Ascending aorta (tissue), 2 donors: ENCODE results near the gene RCAN3. TPM values are rescaled to one million over a fixed set of nuclear protein-coding genes. Genes with fewer than 3 reads are reported as not detected.
"Not testable (repeated sequence)": the region's sequence is repeated elsewhere in the genome, so short reads cannot be mapped to it uniquely, and the experiment has no call there.

Source experiments
- DNase-seq, 2 donors: peaks; one replicate each; pipeline ENCODE4 v3.0.0-alpha.2; 2019; ENCODE audit warnings: low spot score in 2 of 2
- H3K27ac ChIP-seq, 2 donors: fragments of 200-600 bp; sonication (generic); one replicate each; pipeline ENCODE4 v1.5.1; 2016 to 2017; ENCODE audit warnings: mild to moderate bottlenecking in 1 of 2
- H3K27me3 ChIP-seq: fragments of 200-600 bp; sonication (generic); one replicate; pipeline ENCODE4 v1.5.1; 2017
- H3K36me3 ChIP-seq, 2 donors: fragments of 200-600 bp; sonication (generic); one replicate each; pipeline ENCODE4 v1.5.1; 2016
- H3K4me1 ChIP-seq, 2 donors: fragments of 200-600 bp; sonication (generic); one replicate each; pipeline ENCODE4 v1.5.1; 2016 to 2017; ENCODE audit warnings: mild to moderate bottlenecking in 1 of 2
- H3K4me3 ChIP-seq, 2 donors: fragments of 200-600 bp; sonication (generic); one replicate each; pipeline ENCODE4 v1.5.1; 2016 to 2017; ENCODE audit warnings: mild to moderate bottlenecking in 1 of 2
- H3K9me3 ChIP-seq, 2 donors: fragments of 200-600 bp; sonication (generic); one replicate each; pipeline ENCODE4 v1.5.1; 2016
- intact Hi-C: fragments of 100-400 bp; cut with DNase I; formaldehyde crosslinking; loops from one replicate; pipeline ENCODE4 v1.15.1; 2023
- total RNA-seq: library from RNA; depleted of rRNA; stranded (reverse); fragments of >200 nt; gene quantifications from one replicate; pipeline ENCODE4 v1.1.0, GENCODE V29; 2016
- TF ChIP-seq, protein P1 (sequence below), 3 experiments: fragments of 200-600 bp in 2 of 3; fragments of 450-650 bp in 1 of 3; sonication (generic) in 2 of 3; IDR thresholded peaks; one replicate each; pipeline ENCODE4 v1.5.1; 2016 to 2019; ENCODE audit warnings: antibody characterized with exemption in 3 of 3, mild to moderate bottlenecking in 1 of 3, moderate library complexity in 1 of 3

The RCAN3 gene
- total RNA-seq, 1 donor from 2014 or later, result 2.0 TPM

- Histone ChIP-seq H3K9me3 (no peaks in the 10 kb centered on the region), H3K27me3 (no peaks in the 10 kb centered on the region), H3K4me3 (no peak overlapping the region), H3K27ac (no peak overlapping the region), H3K36me3 (no peaks in the 10 kb centered on the region), H3K4me1 (no peaks in the 10 kb centered on the region)
- intact Hi-C loops, result no loop called here
- TF ChIP-seq, protein P1, sequence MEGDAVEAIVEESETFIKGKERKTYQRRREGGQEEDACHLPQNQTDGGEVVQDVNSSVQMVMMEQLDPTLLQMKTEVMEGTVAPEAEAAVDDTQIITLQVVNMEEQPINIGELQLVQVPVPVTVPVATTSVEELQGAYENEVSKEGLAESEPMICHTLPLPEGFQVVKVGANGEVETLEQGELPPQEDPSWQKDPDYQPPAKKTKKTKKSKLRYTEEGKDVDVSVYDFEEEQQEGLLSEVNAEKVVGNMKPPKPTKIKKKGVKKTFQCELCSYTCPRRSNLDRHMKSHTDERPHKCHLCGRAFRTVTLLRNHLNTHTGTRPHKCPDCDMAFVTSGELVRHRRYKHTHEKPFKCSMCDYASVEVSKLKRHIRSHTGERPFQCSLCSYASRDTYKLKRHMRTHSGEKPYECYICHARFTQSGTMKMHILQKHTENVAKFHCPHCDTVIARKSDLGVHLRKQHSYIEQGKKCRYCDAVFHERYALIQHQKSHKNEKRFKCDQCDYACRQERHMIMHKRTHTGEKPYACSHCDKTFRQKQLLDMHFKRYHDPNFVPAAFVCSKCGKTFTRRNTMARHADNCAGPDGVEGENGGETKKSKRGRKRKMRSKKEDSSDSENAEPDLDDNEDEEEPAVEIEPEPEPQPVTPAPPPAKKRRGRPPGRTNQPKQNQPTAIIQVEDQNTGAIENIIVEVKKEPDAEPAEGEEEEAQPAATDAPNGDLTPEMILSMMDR (IDR thresholded peaks at IDR 0.05), result no peak
- DNase-seq, result no peak
Observed at GRCh38 chr1:24548070-24548469, 45.4 kb downstream of the RCAN3 start.

- H3K4me1 ChIP-seq, intact Hi-C loops, H3K9me3 ChIP-seq, H3K36me3 ChIP-seq, H3K27me3 ChIP-seq, H3K4me3 ChIP-seq, H3K27ac ChIP-seq: not testable (repeated sequence)
- peak in 1 of 2 donors; percentile 7 for DNase-seq
Observed at GRCh38 chr1:24549210-24549609, 46.6 kb downstream of the RCAN3 start.

GRCh38 chr1:24551290-24551959 is 48.8 kb downstream of the RCAN3 start:
- Histone ChIP-seq H3K36me3 (no peaks in the 10 kb centered on the region), H3K4me3 (no peak overlapping the region), H3K4me1 (no peaks in the 10 kb centered on the region), H3K27me3 (peaks cover 10% of the 10 kb centered on the region), H3K9me3 (no peaks in the 10 kb centered on the region), H3K27ac (no peak overlapping the region)
- TF ChIP-seq, protein P1 (IDR thresholded peaks at IDR 0.05), result no peak
- peak in 1 of 2 donors; percentile 13 for DNase-seq
- intact Hi-C loops, result no loop called here

GRCh38 chr1:24551960-24552571 is 49.4 kb downstream of the RCAN3 start:
- H3K4me1 ChIP-seq, result no peaks in the 10 kb centered on the region
- peak in 1 of 2 donors; percentile 28 for DNase-seq

DNA sequence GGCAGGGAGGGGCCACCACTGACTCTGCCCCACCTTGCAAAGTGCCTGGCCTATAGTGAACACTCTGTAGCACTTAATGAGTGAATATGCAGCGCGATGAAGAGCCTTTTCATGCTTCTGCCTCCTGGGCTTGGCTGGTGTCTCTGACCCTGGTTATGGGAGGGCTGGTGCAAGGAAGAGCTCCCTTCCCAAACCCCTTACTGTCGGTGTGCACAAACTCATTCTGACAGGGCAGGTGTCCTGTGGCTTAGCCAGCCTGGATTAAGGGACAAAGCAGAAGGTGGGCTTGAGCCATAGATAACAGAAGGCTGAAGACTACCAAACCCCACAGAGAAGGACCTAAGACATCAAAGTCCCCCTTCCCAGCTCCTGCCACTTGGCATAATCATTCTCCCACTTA is 51.3 kb downstream of the RCAN3 start:
- Histone ChIP-seq H3K27me3 (peaks cover 17% of the 10 kb centered on the region), H3K36me3 (no peaks in the 10 kb centered on the region), H3K4me1 (no peaks in the 10 kb centered on the region), H3K9me3 (no peaks in the 10 kb centered on the region), H3K4me3 (no peak overlapping the region), H3K27ac (no peak overlapping the region)
- TF ChIP-seq, protein P1 (IDR thresholded peaks at IDR 0.05), result no peak
- intact Hi-C loops, result no loop called here
- DNase-seq, result peak in 1 of 2 donors; percentile 3

More at GRCh38 chr1:24551960-24552571, 49.4 kb downstream of the RCAN3 start:
- intact Hi-C loops, result no loop called here
- H3K36me3 ChIP-seq, result no peaks in the 10 kb centered on the region
- no peak overlapping the region for H3K27ac ChIP-seq
- TF ChIP-seq, protein P1 (IDR thresholded peaks at IDR 0.05), result no peak
- peaks cover 17% of the 10 kb centered on the region for H3K27me3 ChIP-seq
- H3K4me3 ChIP-seq, result no peak overlapping the region
- H3K9me3 ChIP-seq, result no peaks in the 10 kb centered on the region

DNA sequence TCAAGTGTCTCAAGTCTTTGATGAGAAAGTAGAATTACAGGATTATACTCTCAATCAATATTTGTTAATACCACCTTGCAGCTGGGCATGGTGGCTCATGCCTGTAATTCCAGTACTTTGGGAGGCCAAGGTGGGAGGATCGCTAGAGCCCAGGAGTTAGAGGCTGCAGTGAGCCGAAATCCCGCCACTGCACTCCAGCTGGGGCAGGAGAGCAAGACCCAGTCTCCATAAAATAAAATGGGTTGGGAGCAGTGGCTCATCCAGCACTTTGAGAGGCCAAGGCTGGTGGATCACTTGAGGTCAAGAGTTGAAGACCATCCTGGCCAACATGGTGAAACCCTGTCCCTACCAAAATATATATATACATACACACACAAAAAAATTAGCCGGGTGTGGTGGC is 52.1 kb downstream of the RCAN3 start:
- TF ChIP-seq, protein P1 (IDR thresholded peaks at IDR 0.05), result no peak
- Histone ChIP-seq H3K4me3 (no peak overlapping the region), H3K4me1 (no peaks in the 10 kb centered on the region), H3K27me3 (peaks cover 17% of the 10 kb centered on the region), H3K36me3 (no peaks in the 10 kb centered on the region), H3K27ac (no peak overlapping the region), H3K9me3 (no peaks in the 10 kb centered on the region)
- intact Hi-C loops, result no loop called here
- DNase-seq, result no peak
